Omental fat pad (tissue), 4 donors: ENCODE results near the gene IVNS1ABP. TPM values are rescaled to one million over a fixed set of nuclear protein-coding genes. Genes with fewer than 3 reads are reported as not detected.
"Not testable (repeated sequence)": the region's sequence is repeated elsewhere in the genome, so short reads cannot be mapped to it uniquely, and the experiment has no call there.

ENCODE experiments used
- ATAC-seq: fragments of 150-250 bp; one replicate; pipeline ENCODE4 v1.9.1; 2016; ENCODE audit warnings: mild to moderate bottlenecking, moderate library complexity; ENCODE audit not compliant: low FRiP score
- DNase-seq: peaks from one replicate; pipeline ENCODE4 v3.0.0-alpha.2; 2019; ENCODE audit warnings: low spot score
- total RNA-seq, 4 donors: library from RNA; depleted of rRNA; stranded (reverse); fragments of >200 nt; gene quantifications; one replicate each; pipeline ENCODE4 v1.1.0, GENCODE V29; 2016
- TF ChIP-seq, protein P1 (sequence below), 3 donors: fragments of 450-650 bp; IDR thresholded peaks; one replicate each; pipeline ENCODE4 v1.5.1; 2016 to 2017; ENCODE audit warnings: antibody characterized with exemption in 3 of 3, mild to moderate bottlenecking in 3 of 3, moderate library complexity in 2 of 3

IVNS1ABP gene
- total RNA-seq: 100 to 1,000 TPM in 2 of 4 donors, 10 to 100 TPM in 2; 68.5 to 152 (median 99.2) TPM

DNA sequence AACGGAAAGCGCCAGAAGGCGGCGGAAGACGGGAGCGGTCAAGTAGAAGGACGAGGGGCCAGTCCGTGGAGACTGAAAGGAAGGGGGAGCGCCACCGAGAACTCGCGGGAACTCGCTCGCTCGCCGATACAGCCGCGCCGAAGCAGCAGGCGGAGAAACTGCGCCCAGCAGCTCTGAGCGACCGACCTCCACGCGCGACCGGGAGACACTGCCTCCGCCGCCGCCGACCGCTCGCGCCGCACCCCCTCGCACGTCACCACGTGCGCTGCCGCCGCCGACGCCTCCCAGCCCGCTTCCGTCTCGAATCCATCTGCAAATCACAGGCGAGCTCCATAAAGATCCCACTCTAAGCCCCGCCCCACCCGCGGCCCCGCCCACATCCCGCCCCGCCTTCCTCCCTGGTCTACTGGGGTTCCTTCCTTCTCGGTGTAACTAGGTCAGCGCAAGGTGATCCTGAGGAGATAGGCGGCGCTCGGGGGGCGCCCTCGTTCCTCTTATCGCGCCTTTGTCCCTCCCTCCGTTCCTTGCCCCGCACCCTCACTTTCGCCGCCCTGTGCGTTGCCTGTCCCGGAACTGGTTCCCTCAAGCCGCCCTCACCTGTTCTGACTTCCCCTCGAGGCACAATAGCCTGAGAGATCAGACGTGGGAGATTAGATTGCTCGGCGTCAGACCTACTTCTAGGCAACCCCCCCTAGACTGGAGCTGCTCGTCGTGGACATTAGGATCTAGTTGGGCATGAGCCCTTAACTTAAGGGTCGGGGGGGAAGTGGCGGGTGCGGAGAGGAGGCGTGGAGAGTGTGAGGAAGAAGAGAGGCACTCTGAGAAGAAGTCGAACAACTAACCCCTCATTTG lies at the start of gene IVNS1ABP:
Gene IVNS1ABP (minus strand): TSS at position 210 of the 852 bp plus-strand sequence. CDS start 7,750 bp downstream, outside the sequence.
- peak; percentile 77 for DNase-seq
- ATAC-seq: peak; percentile 93
- TF ChIP-seq, protein P1, sequence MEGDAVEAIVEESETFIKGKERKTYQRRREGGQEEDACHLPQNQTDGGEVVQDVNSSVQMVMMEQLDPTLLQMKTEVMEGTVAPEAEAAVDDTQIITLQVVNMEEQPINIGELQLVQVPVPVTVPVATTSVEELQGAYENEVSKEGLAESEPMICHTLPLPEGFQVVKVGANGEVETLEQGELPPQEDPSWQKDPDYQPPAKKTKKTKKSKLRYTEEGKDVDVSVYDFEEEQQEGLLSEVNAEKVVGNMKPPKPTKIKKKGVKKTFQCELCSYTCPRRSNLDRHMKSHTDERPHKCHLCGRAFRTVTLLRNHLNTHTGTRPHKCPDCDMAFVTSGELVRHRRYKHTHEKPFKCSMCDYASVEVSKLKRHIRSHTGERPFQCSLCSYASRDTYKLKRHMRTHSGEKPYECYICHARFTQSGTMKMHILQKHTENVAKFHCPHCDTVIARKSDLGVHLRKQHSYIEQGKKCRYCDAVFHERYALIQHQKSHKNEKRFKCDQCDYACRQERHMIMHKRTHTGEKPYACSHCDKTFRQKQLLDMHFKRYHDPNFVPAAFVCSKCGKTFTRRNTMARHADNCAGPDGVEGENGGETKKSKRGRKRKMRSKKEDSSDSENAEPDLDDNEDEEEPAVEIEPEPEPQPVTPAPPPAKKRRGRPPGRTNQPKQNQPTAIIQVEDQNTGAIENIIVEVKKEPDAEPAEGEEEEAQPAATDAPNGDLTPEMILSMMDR (IDR thresholded peaks at IDR 0.05): no peak

DNA sequence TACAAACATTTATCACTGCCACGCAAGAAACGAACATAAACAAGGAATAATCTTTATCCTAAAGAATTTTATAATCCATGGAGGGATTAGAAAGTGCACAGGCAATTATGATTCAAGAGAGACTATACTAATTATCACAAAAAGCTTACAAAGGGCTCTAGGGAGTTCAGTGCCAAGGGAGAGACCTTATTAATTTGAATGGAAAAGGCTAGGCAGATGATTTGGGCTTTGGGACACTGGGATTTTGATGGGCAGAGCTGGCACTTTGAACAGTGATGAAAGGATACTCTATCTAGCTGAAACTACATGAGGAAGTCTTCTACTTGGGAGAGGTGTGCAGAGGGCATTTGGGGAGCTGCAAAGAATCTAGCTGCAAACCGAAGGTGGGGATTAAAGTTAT lies 48.9 kb upstream of the IVNS1ABP start:
- TF ChIP-seq, protein P1 (IDR thresholded peaks at IDR 0.05): no peak
- no peak for ATAC-seq
- no peak for DNase-seq

DNA sequence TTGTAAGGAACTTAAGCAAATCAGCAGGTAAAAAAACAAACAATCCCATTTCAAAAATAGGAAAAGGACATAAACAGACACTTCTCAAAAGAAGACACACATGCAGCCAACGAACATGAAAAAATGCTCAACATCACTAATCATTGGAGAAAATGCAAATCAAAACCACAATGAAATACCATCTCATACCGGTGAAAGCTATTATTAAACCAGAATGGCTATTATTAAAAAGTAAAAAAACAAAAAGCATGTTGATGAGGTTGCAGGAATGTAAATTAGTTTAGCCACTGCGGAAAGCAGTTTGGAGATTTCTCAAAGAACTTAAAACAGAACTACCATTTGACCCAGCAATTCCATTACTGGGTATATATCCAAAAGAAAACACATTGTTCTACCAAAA lies 47.5 kb upstream of the IVNS1ABP start:
- DNase-seq, ATAC-seq: not testable (repeated sequence)

DNA sequence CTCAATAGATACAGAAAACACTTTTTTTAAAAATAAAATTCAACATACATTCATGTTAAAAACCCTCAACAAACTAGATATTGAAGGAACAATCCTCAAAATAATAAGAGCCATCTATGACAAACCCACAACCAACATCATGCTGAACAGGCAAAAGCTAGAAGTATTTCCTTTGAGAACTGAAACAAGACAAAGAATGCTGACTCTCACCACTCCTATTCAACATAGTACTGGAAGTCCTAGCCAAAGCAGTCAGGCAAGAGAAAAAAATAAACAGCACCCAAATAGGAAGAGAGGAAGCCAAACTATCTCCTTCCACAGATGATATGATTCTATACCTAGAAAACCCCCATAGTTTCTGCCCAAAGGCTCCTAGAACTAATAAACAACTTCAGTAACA lies 46.2 kb upstream of the IVNS1ABP start:
- ATAC-seq (no peak), DNase-seq (no peak)
- TF ChIP-seq, protein P1 (IDR thresholded peaks at IDR 0.05): no peak

DNA sequence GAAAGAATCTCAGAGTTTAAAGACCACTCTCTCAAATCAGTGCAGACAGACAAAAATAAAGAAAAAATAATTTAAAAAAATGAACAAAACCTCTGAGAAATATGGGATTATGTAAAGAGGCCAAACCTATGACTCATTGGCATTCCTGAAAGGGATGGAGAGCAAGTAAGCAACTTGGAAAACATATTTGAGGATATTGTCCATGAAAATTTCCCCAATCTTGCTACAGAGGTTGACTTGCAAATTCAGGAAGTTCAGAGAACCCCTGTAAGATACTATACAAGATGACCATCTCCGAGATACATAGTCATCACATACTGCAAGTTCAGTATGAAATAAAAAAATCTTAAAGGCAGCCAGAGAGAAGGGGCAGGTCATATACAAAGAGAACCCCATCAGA lies 43.7 kb upstream of the IVNS1ABP start:
- DNase-seq: no peak
- TF ChIP-seq, protein P1 (IDR thresholded peaks at IDR 0.05): no peak
- no peak for ATAC-seq

DNA sequence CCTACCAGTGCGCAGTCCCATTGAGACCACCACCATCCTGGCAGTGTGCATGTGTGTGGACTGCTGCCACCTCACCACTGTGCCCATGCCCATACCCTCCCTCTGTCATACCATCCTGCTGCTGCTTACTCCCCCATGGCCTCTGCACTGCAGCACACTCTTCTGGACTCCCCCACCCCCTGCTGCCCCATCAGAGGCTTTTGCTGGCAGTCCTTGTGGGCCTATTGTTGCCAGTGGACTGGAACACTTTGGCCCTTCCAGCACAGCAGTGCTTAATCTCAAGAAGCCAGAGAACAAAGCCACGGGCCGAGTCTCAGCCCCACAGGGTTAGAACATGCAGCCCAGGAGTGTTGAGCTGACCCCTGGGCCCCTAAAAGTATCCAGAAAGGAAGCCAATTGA lies 41.9 kb upstream of the IVNS1ABP start:
- TF ChIP-seq, protein P1 (IDR thresholded peaks at IDR 0.05): no peak
- DNase-seq (no peak), ATAC-seq (no peak)

DNA sequence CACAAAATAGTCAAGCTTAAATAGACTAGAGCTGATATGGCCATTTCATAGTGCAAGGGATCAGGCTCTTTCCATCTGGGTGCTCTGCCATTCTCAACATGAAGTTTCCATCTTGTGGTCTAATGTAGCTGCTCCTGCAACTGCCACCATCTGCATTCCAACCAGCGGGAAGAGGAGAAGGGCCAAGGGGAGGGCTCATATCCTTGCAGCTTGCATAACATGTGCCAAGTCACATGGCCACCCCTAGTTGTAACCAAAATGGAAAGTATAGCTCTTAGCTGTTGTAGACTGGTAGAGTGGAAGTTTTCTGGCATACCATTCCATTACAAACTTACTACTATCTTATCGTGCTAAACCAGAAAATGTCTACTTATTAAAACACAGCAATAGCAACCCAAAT lies 38.9 kb upstream of the IVNS1ABP start:
- DNase-seq (no peak), ATAC-seq (no peak)
- TF ChIP-seq, protein P1 (IDR thresholded peaks at IDR 0.05): no peak
